ENCODE measurements around the gene PTPN1. TPM values are rescaled to one million over a fixed set of nuclear protein-coding genes. Genes with fewer than 3 reads are reported as not detected.
"Not testable (repeated sequence)": the region's sequence is repeated elsewhere in the genome, so short reads cannot be mapped to it uniquely, and the experiment has no call there.

Gene PTPN1
- total RNA-seq, 2 donors from 2014 or later, result 33.2 to 37.9 TPM

- no peaks in the 10 kb centered on the region for H3K9me3 ChIP-seq
- no peak for DNase-seq
- H3K27ac ChIP-seq, result no peak overlapping the region
- no peaks in the 10 kb centered on the region for H3K36me3 ChIP-seq
- no peaks in the 10 kb centered on the region for H3K27me3 ChIP-seq
- H3K4me1 ChIP-seq, result no peaks in the 10 kb centered on the region
- intact Hi-C loops (cut with DNase I), result no loop called here
- no peak overlapping the region for H3K9ac ChIP-seq (ENCODE audit: low read depth in 2 of 2, low read length in 2 of 2)
- TF ChIP-seq CTCF (IDR thresholded peaks at IDR 0.05), result no peak
- H3K4me3 ChIP-seq, result no peak overlapping the region
Observed at GRCh38 chr20:50537546-50538201, 27.5 kb downstream of the PTPN1 start.

GRCh38 chr20:50538276-50538675 lies 28.1 kb downstream of the PTPN1 start:
- no peaks in the 10 kb centered on the region for H3K9me3 ChIP-seq
- H3K27ac ChIP-seq, result no peak overlapping the region
- H3K27me3 ChIP-seq, result no peaks in the 10 kb centered on the region
- no peak for TF ChIP-seq CTCF (IDR thresholded peaks at IDR 0.05)
- no peak overlapping the region for H3K9ac ChIP-seq (ENCODE audit: low read depth in 2 of 2, low read length in 2 of 2)
- no peaks in the 10 kb centered on the region for H3K4me1 ChIP-seq
- intact Hi-C loops (cut with DNase I), result no loop called here
- H3K4me3 ChIP-seq, result no peak overlapping the region
- no peak for DNase-seq
- no peaks in the 10 kb centered on the region for H3K36me3 ChIP-seq

- H3K4me3 ChIP-seq; intact Hi-C loops (cut with DNase I); H3K9me3 ChIP-seq; H3K27me3 ChIP-seq; H3K36me3 ChIP-seq; H3K4me1 ChIP-seq; H3K27ac ChIP-seq; DNase-seq; H3K9ac ChIP-seq (ENCODE audit: low read depth in 2 of 2, low read length in 2 of 2): not testable (repeated sequence)
Observed at GRCh38 chr20:50539798-50540197, 29.6 kb downstream of the PTPN1 start.

- Histone ChIP-seq H3K36me3 (no peaks in the 10 kb centered on the region), H3K27me3 (no peaks in the 10 kb centered on the region), H3K4me3 (no peak overlapping the region), H3K27ac (no peak overlapping the region), H3K9me3 (no peaks in the 10 kb centered on the region), H3K9ac (ENCODE audit: low read depth in 2 of 2, low read length in 2 of 2) (no peak overlapping the region), H3K4me1 (no peaks in the 10 kb centered on the region)
- DNase-seq, result no peak
- no peak for TF ChIP-seq CTCF (IDR thresholded peaks at IDR 0.05)
- intact Hi-C loops (cut with DNase I), result no loop called here
Observed at GRCh38 chr20:50540620-50541605, 30.7 kb downstream of the PTPN1 start.

GRCh38 chr20:50541606-50542041 lies 31.4 kb downstream of the PTPN1 start:
- Histone ChIP-seq H3K9me3 (no peaks in the 10 kb centered on the region), H3K4me1 (no peaks in the 10 kb centered on the region), H3K9ac (ENCODE audit: low read depth in 2 of 2, low read length in 2 of 2) (no peak overlapping the region), H3K36me3 (no peaks in the 10 kb centered on the region), H3K27ac (no peak overlapping the region), H3K4me3 (no peak overlapping the region), H3K27me3 (no peaks in the 10 kb centered on the region)
- no peak for TF ChIP-seq CTCF (IDR thresholded peaks at IDR 0.05)
- DNase-seq, result no peak
- intact Hi-C loops (cut with DNase I), result no loop called here

Measured in colonic mucosa (tissue), 4 donors.